A549 (cell line): ENCODE measurements around the gene LARGE1. TPM values are rescaled to one million over a fixed set of nuclear protein-coding genes. Genes with fewer than 3 reads are reported as not detected.

Experiments
- ATAC-seq, 2 experiments: fragments of 200-7000 bp in 1 of 2; fragments of >200 bp in 1 of 2; cut with Nextera tagmentation in 1 of 2; cut with Tn5 transposase in 1 of 2; 3 replicates each; pipeline versions ENCODE4 v1.8.0 to v1.9.1; 2018 to 2020; ENCODE audit warnings: mild to moderate bottlenecking in 1 of 2, moderate library complexity in 1 of 2
- CTCF ChIA-PET: fragments of 300-600 bp; sonication (Branson Sonifier 250); formaldehyde crosslinking; extraction: SDS; loops from one replicate; lab custom pipeline; 2021; ENCODE audit warnings: antibody characterized with exemption, inconsistent platforms; lab: Yijun Ruan, JAX
- POLR2A ChIA-PET: fragments of 350-600 bp; formaldehyde crosslinking; extraction: SDS; loops from one replicate; lab custom pipeline; 2021; ENCODE audit warnings: antibody characterized with exemption, inconsistent platforms; lab: Yijun Ruan, JAX
- DNase-seq, 2 experiments: peaks; one replicate each; pipeline versions ENCODE4 v3.0.0 to v3.0.0-alpha.2; 2011 to 2016; ENCODE audit warnings: low read depth in 1 of 2, low spot score in 1 of 2
- FAIRE-seq: peaks from 2 replicates; lab custom pipeline; 2011; peaks lifted over from hg19 to GRCh38; lab: Jason Lieb, UNC
- H3K27ac ChIP-seq, 2 experiments: fragments of >200 bp; sonication (Bioruptor Twin); formaldehyde crosslinking; 3 replicates each; pipeline ENCODE4 v1.5.1; 2016 to 2017
- H3K4me1 ChIP-seq: fragments of >200 bp; sonication (Bioruptor Twin); formaldehyde crosslinking; 3 replicates; pipeline ENCODE4 v1.6.1; 2016
- H3K4me2 ChIP-seq: fragments of >200 bp; sonication (Bioruptor Twin); formaldehyde crosslinking; 3 replicates; pipeline ENCODE4 v1.6.1; 2016
- H3K4me3 ChIP-seq: fragments of >200 bp; sonication (Bioruptor Twin); formaldehyde crosslinking; 3 replicates; pipeline ENCODE4 v1.5.1; 2016
- H3K9me3 ChIP-seq: fragments of >200 bp; sonication (Bioruptor Twin); formaldehyde crosslinking; 3 replicates; pipeline ENCODE4 v1.6.1; 2016
- ATOH8 ChIP-seq: fragments of 250-450 bp; sonication (Bioruptor Pico); IDR thresholded peaks from 2 replicates; pipeline ENCODE4 v1.5.0; 2020; ENCODE audit warnings: low read depth, mild to moderate bottlenecking, moderate library complexity
- CBX8 ChIP-seq: fragments of 200-600 bp; sonication (generic); IDR thresholded peaks from 2 replicates; pipeline ENCODE4 v1.6.1; 2016
- CHD2 ChIP-seq: fragments of 150-350 bp; IDR thresholded peaks from 2 replicates; pipeline ENCODE4 v1.6.1; 2014; ENCODE audit warnings: low read length; ENCODE audit not compliant: partially characterized antibody
- CHD4 ChIP-seq: fragments of 200-600 bp; sonication (generic); IDR thresholded peaks from 2 replicates; pipeline ENCODE4 v1.6.1; 2016; ENCODE audit warnings: antibody characterized with exemption, mild to moderate bottlenecking, borderline replicate concordance
- EHMT2 ChIP-seq: fragments of 200-600 bp; sonication (generic); IDR thresholded peaks from 2 replicates; pipeline ENCODE4 v1.6.1; 2016; ENCODE audit warnings: antibody characterized with exemption, low read depth, mild to moderate bottlenecking, moderate library complexity
- HDAC2 ChIP-seq: fragments of 200-600 bp; sonication (generic); IDR thresholded peaks from 2 replicates; pipeline ENCODE4 v1.6.1; 2016
- HES2 ChIP-seq: fragments of >200 bp; sonication (Bioruptor Twin); formaldehyde crosslinking; IDR thresholded peaks from 2 replicates; pipeline ENCODE4 v1.6.1; 2016
- HEYL ChIP-seq: fragments of 250-450 bp; sonication (Bioruptor Pico); IDR thresholded peaks from 2 replicates; pipeline ENCODE4 v1.8.0; 2021; ENCODE audit warnings: mild to moderate bottlenecking, moderate library complexity
- HOXA7 ChIP-seq: fragments of 250-450 bp; sonication (Bioruptor Pico); IDR thresholded peaks from 2 replicates; pipeline ENCODE4 v1.5.0; 2020; ENCODE audit warnings: mild to moderate bottlenecking, moderate library complexity
- MAX ChIP-seq: IDR thresholded peaks from 2 replicates; pipeline ENCODE4 v1.6.1; 2012
- MAZ ChIP-seq: fragments of 150-350 bp; IDR thresholded peaks from 2 replicates; pipeline ENCODE4 v1.6.1; 2014; ENCODE audit warnings: antibody characterized with exemption, low read depth, low read length, borderline replicate concordance
- NFE2L2 ChIP-seq: fragments of 150-350 bp; conservative IDR thresholded peaks from 2 replicates; pipeline ENCODE4 v1.6.1; 2014; ENCODE audit warnings: low read length
- NR3C1 ChIP-seq: fragments of >200 bp; sonication (Bioruptor Twin); formaldehyde crosslinking; IDR thresholded peaks from 3 replicates; pipeline ENCODE4 v1.6.1; 2017
- PBX3 ChIP-seq: IDR thresholded peaks from 2 replicates; pipeline ENCODE4 v1.6.1; 2012
- RFX5 ChIP-seq: fragments of 450-650 bp; IDR thresholded peaks from 2 replicates; pipeline ENCODE4 v1.7.1; 2014; ENCODE audit warnings: antibody characterized with exemption, mild to moderate bottlenecking, moderate library complexity
- RNF2 ChIP-seq: fragments of 200-600 bp; sonication (generic); IDR thresholded peaks from 2 replicates; pipeline ENCODE4 v1.6.1; 2016; ENCODE audit warnings: low read depth, mild to moderate bottlenecking, antibody characterized with exemption, moderate library complexity, borderline replicate concordance
- ZSCAN20 ChIP-seq: fragments of 250-450 bp; sonication (Bioruptor Pico); IDR thresholded peaks from 2 replicates; pipeline ENCODE4 v1.8.0; 2022; ENCODE audit warnings: mild to moderate bottlenecking, moderate library complexity
- WGBS: methylation state at CpG from one replicate; pipeline ENCODE4 v1.1.6; 2017; ENCODE audit errors: missing lambda C conversion rate; 5-methylcytosine and 5-hydroxymethylcytosine counted together
- polyA plus RNA-seq, 4 experiments: library from polyadenylated mRNA; depleted of rRNA in 3 of 4; stranded (reverse); fragments of >200 nt; fragmentation: RNase III in 1 of 4; extraction: RNeasy Plus Mini Kit Qiagen cat#74134 plus additional on column Dnase treatment in 1 of 4; gene quantifications; 2 replicates in 3 of 4; 3 replicates in 1 of 4; pipeline ENCODE4 v1.2.3, GENCODE V29; 2011 to 2017
- TF ChIP-seq, protein P1 (sequence below): fragments of 250-450 bp; sonication (Bioruptor Pico); IDR thresholded peaks from 2 replicates; pipeline ENCODE4 v1.5.0; 2021; ENCODE audit warnings: mild to moderate bottlenecking, moderate library complexity, borderline replicate concordance
- TF ChIP-seq, protein P2 (sequence below): fragments of >200 bp; sonication (Bioruptor Twin); formaldehyde crosslinking; IDR thresholded peaks from 3 replicates; pipeline ENCODE4 v1.6.1; 2016
- TF ChIP-seq, protein P3 (sequence below): fragments of 200-600 bp; sonication (generic); IDR thresholded peaks from 2 replicates; pipeline ENCODE4 v1.6.1; 2016; ENCODE audit warnings: antibody characterized with exemption, mild to moderate bottlenecking, moderate library complexity

The LARGE1 gene
- polyA plus RNA-seq, 2 of the 4 experiments (the other 2 are of a cell fraction), result 2.7 to 5.8 TPM

- DNase-seq, result no peak
- no peak for FAIRE-seq
- no peak overlapping the region for H3K4me3 ChIP-seq
- H3K4me2 ChIP-seq, result no peak overlapping the region
- H3K27ac ChIP-seq, result no peak overlapping the region
- no peaks in the 10 kb centered on the region for H3K9me3 ChIP-seq
- no peak for ATAC-seq
- POLR2A ChIA-PET, result no interaction called here
- CTCF ChIA-PET, result no interaction called here
- TF ChIP-seq, protein P1, sequence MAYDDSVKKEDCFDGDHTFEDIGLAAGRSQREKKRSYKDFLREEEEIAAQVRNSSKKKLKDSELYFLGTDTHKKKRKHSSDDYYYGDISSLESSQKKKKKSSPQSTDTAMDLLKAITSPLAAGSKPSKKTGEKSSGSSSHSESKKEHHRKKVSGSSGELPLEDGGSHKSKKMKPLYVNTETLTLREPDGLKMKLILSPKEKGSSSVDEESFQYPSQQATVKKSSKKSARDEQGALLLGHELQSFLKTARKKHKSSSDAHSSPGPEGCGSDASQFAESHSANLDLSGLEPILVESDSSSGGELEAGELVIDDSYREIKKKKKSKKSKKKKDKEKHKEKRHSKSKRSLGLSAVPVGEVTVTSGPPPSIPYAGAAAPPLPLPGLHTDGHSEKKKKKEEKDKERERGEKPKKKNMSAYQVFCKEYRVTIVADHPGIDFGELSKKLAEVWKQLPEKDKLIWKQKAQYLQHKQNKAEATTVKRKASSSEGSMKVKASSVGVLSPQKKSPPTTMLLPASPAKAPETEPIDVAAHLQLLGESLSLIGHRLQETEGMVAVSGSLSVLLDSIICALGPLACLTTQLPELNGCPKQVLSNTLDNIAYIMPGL (CRISPR knock-in tag), result no peak
- TF ChIP-seq, protein P2, sequence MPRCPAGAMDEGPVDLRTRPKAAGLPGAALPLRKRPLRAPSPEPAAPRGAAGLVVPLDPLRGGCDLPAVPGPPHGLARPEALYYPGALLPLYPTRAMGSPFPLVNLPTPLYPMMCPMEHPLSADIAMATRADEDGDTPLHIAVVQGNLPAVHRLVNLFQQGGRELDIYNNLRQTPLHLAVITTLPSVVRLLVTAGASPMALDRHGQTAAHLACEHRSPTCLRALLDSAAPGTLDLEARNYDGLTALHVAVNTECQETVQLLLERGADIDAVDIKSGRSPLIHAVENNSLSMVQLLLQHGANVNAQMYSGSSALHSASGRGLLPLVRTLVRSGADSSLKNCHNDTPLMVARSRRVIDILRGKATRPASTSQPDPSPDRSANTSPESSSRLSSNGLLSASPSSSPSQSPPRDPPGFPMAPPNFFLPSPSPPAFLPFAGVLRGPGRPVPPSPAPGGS, result no peak
- TF ChIP-seq MAZ, result no peak
- TF ChIP-seq, protein P3, sequence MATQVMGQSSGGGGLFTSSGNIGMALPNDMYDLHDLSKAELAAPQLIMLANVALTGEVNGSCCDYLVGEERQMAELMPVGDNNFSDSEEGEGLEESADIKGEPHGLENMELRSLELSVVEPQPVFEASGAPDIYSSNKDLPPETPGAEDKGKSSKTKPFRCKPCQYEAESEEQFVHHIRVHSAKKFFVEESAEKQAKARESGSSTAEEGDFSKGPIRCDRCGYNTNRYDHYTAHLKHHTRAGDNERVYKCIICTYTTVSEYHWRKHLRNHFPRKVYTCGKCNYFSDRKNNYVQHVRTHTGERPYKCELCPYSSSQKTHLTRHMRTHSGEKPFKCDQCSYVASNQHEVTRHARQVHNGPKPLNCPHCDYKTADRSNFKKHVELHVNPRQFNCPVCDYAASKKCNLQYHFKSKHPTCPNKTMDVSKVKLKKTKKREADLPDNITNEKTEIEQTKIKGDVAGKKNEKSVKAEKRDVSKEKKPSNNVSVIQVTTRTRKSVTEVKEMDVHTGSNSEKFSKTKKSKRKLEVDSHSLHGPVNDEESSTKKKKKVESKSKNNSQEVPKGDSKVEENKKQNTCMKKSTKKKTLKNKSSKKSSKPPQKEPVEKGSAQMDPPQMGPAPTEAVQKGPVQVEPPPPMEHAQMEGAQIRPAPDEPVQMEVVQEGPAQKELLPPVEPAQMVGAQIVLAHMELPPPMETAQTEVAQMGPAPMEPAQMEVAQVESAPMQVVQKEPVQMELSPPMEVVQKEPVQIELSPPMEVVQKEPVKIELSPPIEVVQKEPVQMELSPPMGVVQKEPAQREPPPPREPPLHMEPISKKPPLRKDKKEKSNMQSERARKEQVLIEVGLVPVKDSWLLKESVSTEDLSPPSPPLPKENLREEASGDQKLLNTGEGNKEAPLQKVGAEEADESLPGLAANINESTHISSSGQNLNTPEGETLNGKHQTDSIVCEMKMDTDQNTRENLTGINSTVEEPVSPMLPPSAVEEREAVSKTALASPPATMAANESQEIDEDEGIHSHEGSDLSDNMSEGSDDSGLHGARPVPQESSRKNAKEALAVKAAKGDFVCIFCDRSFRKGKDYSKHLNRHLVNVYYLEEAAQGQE, result no peak
- TF ChIP-seq, all 56 proteins: peak for 0
- H3K4me1 ChIP-seq, result no peaks in the 10 kb centered on the region
- 59% methylated on average over 11 of the region's 11 CpGs for WGBS
These were observed 236.2 kb downstream of the LARGE1 start for GRCh38 chr22:33684087-33684486.

DNA sequence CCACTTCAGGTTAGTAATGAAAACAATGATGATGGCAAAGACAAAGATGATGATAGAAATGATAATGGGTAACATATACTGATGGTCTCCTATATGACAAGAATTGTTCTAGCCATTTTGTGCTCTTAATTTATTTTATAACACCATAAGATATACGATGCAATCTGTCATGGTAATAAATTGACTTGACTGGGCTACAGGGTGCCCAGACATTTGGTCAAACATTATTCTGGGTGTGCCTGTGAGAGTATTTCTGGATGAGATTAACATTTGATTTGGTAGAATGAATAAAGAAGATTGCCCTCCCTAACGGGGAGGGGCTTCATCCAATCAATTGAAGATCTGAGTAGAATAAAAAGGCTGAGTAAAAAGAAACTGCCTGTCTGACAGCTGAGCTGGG, 237.3 kb downstream of the LARGE1 start:
- CTCF ChIA-PET, result no interaction called here
- DNase-seq (no peak), FAIRE-seq (no peak), ATAC-seq (no peak)
- H3K9me3 ChIP-seq, result no peaks in the 10 kb centered on the region
- POLR2A ChIA-PET, result no interaction called here
- no peak overlapping the region for H3K4me2 ChIP-seq
- TF ChIP-seq CHD4 (no peak), HOXA7 (no peak), CHD2 (no peak), HES2 (no peak), RFX5 (no peak), CBX8 (no peak), PBX3 (no peak), HDAC2 (no peak), NR3C1 (no peak), ATOH8 (CRISPR knock-in tag) (no peak), RNF2 (no peak), EHMT2 (no peak), ZSCAN20 (no peak), HEYL (CRISPR knock-in tag) (no peak), NFE2L2 (no peak), MAX (no peak)
- TF ChIP-seq, protein P3, result no peak
- no peak overlapping the region for H3K4me3 ChIP-seq
- no peak overlapping the region for H3K27ac ChIP-seq
- no peaks in the 10 kb centered on the region for H3K4me1 ChIP-seq
- 2% methylated on average over 2 of the region's 2 CpGs for WGBS
